Liver (tissue), 3 donors: Measurements from ENCODE around the gene MNAT1.

Experiments
- FOXA1 ChIP-seq: IDR thresholded peaks from 2 replicates; pipeline ENCODE4 v1.6.1; 2016; ENCODE audit warnings: antibody characterized with exemption
- GABPA ChIP-seq, 2 donors: IDR thresholded peaks in 1 of 2; conservative IDR thresholded peaks in 1 of 2; 2 replicates each; pipeline ENCODE4 v1.6.1; 2016; ENCODE audit warnings: antibody characterized with exemption in 2 of 2, mild to moderate bottlenecking in 1 of 2, moderate library complexity in 1 of 2
- HNF4A ChIP-seq, 2 donors: conservative IDR thresholded peaks; 2 replicates each; pipeline ENCODE4 v1.6.1; 2016; ENCODE audit warnings: antibody characterized with exemption in 2 of 2, mild to moderate bottlenecking in 2 of 2
- JUND ChIP-seq, 2 donors: IDR thresholded peaks; 2 replicates each; pipeline ENCODE4 v1.6.1; 2016; ENCODE audit warnings: antibody characterized with exemption in 2 of 2
- RAD21 ChIP-seq, 2 donors: IDR thresholded peaks; 2 replicates each; pipeline ENCODE4 v1.6.1; 2016; ENCODE audit warnings: antibody characterized with exemption in 2 of 2, mild to moderate bottlenecking in 2 of 2
- RXRA ChIP-seq, 2 donors: IDR thresholded peaks; 2 replicates each; pipeline ENCODE4 v1.6.1; 2017 to 2018; ENCODE audit warnings: antibody characterized with exemption in 2 of 2, mild to moderate bottlenecking in 1 of 2
- TAF1 ChIP-seq: conservative IDR thresholded peaks from 2 replicates; pipeline ENCODE4 v1.6.1; 2016; ENCODE audit warnings: antibody characterized with exemption, mild to moderate bottlenecking
- YY1 ChIP-seq: IDR thresholded peaks from 2 replicates; pipeline ENCODE4 v1.6.1; 2016; ENCODE audit warnings: antibody characterized with exemption, mild to moderate bottlenecking
- TF ChIP-seq, protein P1 (sequence below): fragments of 150-350 bp; IDR thresholded peaks from 2 replicates; pipeline ENCODE4 v1.5.1; 2017; ENCODE audit warnings: improper control_type of control experiment, low read depth, low read length; ENCODE audit not compliant: missing input control
- TF ChIP-seq, protein P2 (sequence below): IDR thresholded peaks from 2 replicates; pipeline ENCODE4 v1.6.1; 2016; ENCODE audit warnings: antibody characterized with exemption
- TF ChIP-seq, protein P3 (sequence below): IDR thresholded peaks from 2 replicates; pipeline ENCODE4 v1.6.1; 2016; ENCODE audit warnings: antibody characterized with exemption
- TF ChIP-seq, protein P4 (sequence below): IDR thresholded peaks from 2 replicates; pipeline ENCODE4 v1.6.1; 2016; ENCODE audit warnings: antibody characterized with exemption, mild to moderate bottlenecking
- TF ChIP-seq, protein P5 (sequence below): IDR thresholded peaks from 2 replicates; pipeline ENCODE4 v1.6.1; 2016; ENCODE audit warnings: antibody characterized with exemption
- donor health status: healthy.
- donor health status: healthy.

DNA sequence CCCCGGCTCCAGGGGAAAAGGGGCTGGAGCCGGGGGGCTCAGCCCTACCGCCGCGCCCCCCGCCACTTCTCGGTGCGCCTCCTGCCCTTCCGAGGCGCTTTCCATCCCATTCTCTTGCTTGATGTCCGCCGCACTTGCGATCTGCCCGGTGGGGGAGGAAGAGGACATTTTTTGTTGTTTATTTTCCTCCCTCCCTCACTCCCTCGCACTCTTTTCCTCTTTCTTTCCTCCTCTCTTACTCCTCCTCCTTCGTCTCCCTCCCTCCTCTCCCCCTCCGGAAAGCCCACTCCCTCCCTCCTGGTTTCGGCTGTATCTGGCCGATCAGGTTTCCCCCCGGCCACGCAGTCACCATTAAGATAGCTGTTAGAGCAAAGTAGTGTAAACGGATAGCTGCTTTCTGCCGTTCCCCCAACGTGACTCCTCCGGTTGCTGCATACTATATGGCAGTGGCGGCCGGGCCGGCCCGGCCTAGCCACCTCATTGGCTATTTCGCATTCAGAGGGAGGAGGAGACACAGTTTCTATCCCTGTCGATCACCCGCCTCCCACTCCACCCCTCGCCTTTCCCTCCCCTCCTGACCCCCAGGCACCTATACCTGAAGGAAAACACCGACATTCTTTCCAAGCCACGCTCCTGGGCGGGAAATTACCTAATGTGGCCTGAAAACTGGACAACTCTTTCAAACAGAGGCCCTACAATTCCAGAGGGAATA, 10.5 kb upstream of the MNAT1 start, which contains the start of gene SIX4:
- TF ChIP-seq, protein P1, sequence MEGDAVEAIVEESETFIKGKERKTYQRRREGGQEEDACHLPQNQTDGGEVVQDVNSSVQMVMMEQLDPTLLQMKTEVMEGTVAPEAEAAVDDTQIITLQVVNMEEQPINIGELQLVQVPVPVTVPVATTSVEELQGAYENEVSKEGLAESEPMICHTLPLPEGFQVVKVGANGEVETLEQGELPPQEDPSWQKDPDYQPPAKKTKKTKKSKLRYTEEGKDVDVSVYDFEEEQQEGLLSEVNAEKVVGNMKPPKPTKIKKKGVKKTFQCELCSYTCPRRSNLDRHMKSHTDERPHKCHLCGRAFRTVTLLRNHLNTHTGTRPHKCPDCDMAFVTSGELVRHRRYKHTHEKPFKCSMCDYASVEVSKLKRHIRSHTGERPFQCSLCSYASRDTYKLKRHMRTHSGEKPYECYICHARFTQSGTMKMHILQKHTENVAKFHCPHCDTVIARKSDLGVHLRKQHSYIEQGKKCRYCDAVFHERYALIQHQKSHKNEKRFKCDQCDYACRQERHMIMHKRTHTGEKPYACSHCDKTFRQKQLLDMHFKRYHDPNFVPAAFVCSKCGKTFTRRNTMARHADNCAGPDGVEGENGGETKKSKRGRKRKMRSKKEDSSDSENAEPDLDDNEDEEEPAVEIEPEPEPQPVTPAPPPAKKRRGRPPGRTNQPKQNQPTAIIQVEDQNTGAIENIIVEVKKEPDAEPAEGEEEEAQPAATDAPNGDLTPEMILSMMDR = no peak
- TF ChIP-seq JUND (IDR thresholded peaks at IDR 0.05) = no peak
- TF ChIP-seq, protein P2, sequence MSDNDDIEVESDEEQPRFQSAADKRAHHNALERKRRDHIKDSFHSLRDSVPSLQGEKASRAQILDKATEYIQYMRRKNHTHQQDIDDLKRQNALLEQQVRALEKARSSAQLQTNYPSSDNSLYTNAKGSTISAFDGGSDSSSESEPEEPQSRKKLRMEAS = no peak
- TF ChIP-seq YY1 = no peak
- TF ChIP-seq FOXA1 = no peak
- TF ChIP-seq GABPA (IDR thresholded peaks at IDR 0.05 in 1 of 2, conservative IDR thresholded peaks at IDR 0.05 in 1 of 2) = no peak
- no peak for TF ChIP-seq HNF4A (conservative IDR thresholded peaks at IDR 0.05)
- no peak for TF ChIP-seq RXRA (IDR thresholded peaks at IDR 0.05)
- TF ChIP-seq, protein P3, sequence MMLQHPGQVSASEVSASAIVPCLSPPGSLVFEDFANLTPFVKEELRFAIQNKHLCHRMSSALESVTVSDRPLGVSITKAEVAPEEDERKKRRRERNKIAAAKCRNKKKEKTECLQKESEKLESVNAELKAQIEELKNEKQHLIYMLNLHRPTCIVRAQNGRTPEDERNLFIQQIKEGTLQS = no peak
- no peak for TF ChIP-seq TAF1
- TF ChIP-seq RAD21 (IDR thresholded peaks at IDR 0.05) = peak in 1 of 2 donors; percentile 16
- TF ChIP-seq, protein P4, sequence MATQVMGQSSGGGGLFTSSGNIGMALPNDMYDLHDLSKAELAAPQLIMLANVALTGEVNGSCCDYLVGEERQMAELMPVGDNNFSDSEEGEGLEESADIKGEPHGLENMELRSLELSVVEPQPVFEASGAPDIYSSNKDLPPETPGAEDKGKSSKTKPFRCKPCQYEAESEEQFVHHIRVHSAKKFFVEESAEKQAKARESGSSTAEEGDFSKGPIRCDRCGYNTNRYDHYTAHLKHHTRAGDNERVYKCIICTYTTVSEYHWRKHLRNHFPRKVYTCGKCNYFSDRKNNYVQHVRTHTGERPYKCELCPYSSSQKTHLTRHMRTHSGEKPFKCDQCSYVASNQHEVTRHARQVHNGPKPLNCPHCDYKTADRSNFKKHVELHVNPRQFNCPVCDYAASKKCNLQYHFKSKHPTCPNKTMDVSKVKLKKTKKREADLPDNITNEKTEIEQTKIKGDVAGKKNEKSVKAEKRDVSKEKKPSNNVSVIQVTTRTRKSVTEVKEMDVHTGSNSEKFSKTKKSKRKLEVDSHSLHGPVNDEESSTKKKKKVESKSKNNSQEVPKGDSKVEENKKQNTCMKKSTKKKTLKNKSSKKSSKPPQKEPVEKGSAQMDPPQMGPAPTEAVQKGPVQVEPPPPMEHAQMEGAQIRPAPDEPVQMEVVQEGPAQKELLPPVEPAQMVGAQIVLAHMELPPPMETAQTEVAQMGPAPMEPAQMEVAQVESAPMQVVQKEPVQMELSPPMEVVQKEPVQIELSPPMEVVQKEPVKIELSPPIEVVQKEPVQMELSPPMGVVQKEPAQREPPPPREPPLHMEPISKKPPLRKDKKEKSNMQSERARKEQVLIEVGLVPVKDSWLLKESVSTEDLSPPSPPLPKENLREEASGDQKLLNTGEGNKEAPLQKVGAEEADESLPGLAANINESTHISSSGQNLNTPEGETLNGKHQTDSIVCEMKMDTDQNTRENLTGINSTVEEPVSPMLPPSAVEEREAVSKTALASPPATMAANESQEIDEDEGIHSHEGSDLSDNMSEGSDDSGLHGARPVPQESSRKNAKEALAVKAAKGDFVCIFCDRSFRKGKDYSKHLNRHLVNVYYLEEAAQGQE = no peak
- TF ChIP-seq, protein P5, sequence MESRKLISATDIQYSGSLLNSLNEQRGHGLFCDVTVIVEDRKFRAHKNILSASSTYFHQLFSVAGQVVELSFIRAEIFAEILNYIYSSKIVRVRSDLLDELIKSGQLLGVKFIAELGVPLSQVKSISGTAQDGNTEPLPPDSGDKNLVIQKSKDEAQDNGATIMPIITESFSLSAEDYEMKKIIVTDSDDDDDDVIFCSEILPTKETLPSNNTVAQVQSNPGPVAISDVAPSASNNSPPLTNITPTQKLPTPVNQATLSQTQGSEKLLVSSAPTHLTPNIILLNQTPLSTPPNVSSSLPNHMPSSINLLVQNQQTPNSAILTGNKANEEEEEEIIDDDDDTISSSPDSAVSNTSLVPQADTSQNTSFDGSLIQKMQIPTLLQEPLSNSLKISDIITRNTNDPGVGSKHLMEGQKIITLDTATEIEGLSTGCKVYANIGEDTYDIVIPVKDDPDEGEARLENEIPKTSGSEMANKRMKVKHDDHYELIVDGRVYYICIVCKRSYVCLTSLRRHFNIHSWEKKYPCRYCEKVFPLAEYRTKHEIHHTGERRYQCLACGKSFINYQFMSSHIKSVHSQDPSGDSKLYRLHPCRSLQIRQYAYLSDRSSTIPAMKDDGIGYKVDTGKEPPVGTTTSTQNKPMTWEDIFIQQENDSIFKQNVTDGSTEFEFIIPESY = no peak
